T-helper 17 cell (primary cell): Measurements from ENCODE around the gene COG7. TPM values are rescaled to one million over a fixed set of nuclear protein-coding genes. Genes with fewer than 3 reads are reported as not detected.
"Not testable (repeated sequence)": the region's sequence is repeated elsewhere in the genome, so short reads cannot be mapped to it uniquely, and the experiment has no call there.

Source experiments
- ATAC-seq: fragments of 150-1000 bp; cut with Tn5 transposase; 2 replicates; pipeline ENCODE4 v1.10.0; 2021; ENCODE audit warnings: mild to moderate bottlenecking, moderate library complexity
- DNase-seq, 3 donors: peaks; one replicate each; pipeline versions ENCODE4 v3.0.0 to v3.0.0-alpha.2; 2020 to 2021
- H3K9me3 ChIP-seq: one replicate; pipeline ENCODE4 v1.7.0; 2013; ENCODE audit warnings: low read length, mild to moderate bottlenecking; ENCODE audit not compliant: control insufficient read depth, poor library complexity, severe bottlenecking
- H3K27ac Mint-ChIP-seq: one replicate; pipeline ENCODE4 v1.8.0; 2022; ENCODE audit warnings: mild to moderate bottlenecking, moderate library complexity, mixed read lengths
- H3K27me3 Mint-ChIP-seq: one replicate; pipeline ENCODE4 v1.8.0; 2022; ENCODE audit warnings: mixed read lengths
- H3K36me3 Mint-ChIP-seq: one replicate; pipeline ENCODE4 v1.8.0; 2022; ENCODE audit warnings: low read depth, mixed read lengths
- H3K4me1 Mint-ChIP-seq: one replicate; pipeline ENCODE4 v1.8.0; 2022; ENCODE audit warnings: mild to moderate bottlenecking, mixed read lengths
- H3K4me3 Mint-ChIP-seq: one replicate; pipeline ENCODE4 v1.8.0; 2022; ENCODE audit warnings: mild to moderate bottlenecking, moderate library complexity, mixed read lengths
- total RNA-seq, 4 donors: library from RNA in 2 of 4; stranded (reverse) in 2 of 4; gene quantifications; one replicate each; pipeline ENCODE4 v1.2.3 and lab custom pipeline; 2022 to 2026

The COG7 gene
- total RNA-seq, 2 donors from 2014 or later: 16.9 to 17.1 TPM

GRCh38 chr16:23400447-23400846, 52.5 kb downstream of the COG7 start:
- H3K36me3 Mint-ChIP-seq: peaks cover 24% of the 10 kb centered on the region
- not testable (repeated sequence) for H3K27ac Mint-ChIP-seq, H3K9me3 ChIP-seq, H3K27me3 Mint-ChIP-seq, DNase-seq, ATAC-seq, H3K4me3 Mint-ChIP-seq
- peaks cover 12% of the 10 kb centered on the region for H3K4me1 Mint-ChIP-seq

- peaks cover 12% of the 10 kb centered on the region for H3K4me1 Mint-ChIP-seq
- ATAC-seq (no peak), DNase-seq (no peak)
- no peaks in the 10 kb centered on the region for H3K9me3 ChIP-seq
- H3K36me3 Mint-ChIP-seq: peaks cover 26% of the 10 kb centered on the region
- no peaks in the 10 kb centered on the region for H3K27me3 Mint-ChIP-seq
- H3K4me3 Mint-ChIP-seq: no peak overlapping the region
- no peak overlapping the region for H3K27ac Mint-ChIP-seq
Measured at GRCh38 chr16:23398987-23399805, 53.8 kb downstream of the COG7 start.

GRCh38 chr16:23397464-23397863, 55.5 kb downstream of the COG7 start:
- no peak for ATAC-seq
- Mint-ChIP-seq H3K27ac (no peak overlapping the region), H3K4me1 (peaks cover 12% of the 10 kb centered on the region), H3K4me3 (peak overlapping the region; percentile 67), H3K36me3 (peaks cover 21% of the 10 kb centered on the region), H3K27me3 (no peaks in the 10 kb centered on the region)
- no peak for DNase-seq
- no peaks in the 10 kb centered on the region for H3K9me3 ChIP-seq

GRCh38 chr16:23395732-23396131, 57.3 kb downstream of the COG7 start:
- no peak for DNase-seq
- H3K9me3 ChIP-seq: no peaks in the 10 kb centered on the region
- ATAC-seq: no peak
- Mint-ChIP-seq H3K36me3 (peaks cover 23% of the 10 kb centered on the region), H3K27ac (peak overlapping the region; percentile 49), H3K27me3 (no peaks in the 10 kb centered on the region), H3K4me3 (no peak overlapping the region), H3K4me1 (peaks cover 12% of the 10 kb centered on the region)

- no peak for ATAC-seq
- no peak for DNase-seq
- no peak overlapping the region for H3K4me3 Mint-ChIP-seq
- peak overlapping the region; percentile 19 for H3K27ac Mint-ChIP-seq
- no peaks in the 10 kb centered on the region for H3K27me3 Mint-ChIP-seq
- peaks cover 13% of the 10 kb centered on the region for H3K36me3 Mint-ChIP-seq
- H3K4me1 Mint-ChIP-seq: peaks cover 4% of the 10 kb centered on the region
- H3K9me3 ChIP-seq: no peaks in the 10 kb centered on the region
Measured at GRCh38 chr16:23394141-23394831, 58.7 kb downstream of the COG7 start.

GRCh38 chr16:23392223-23392600, 60.8 kb downstream of the COG7 start:
- Mint-ChIP-seq H3K4me3 (no peak overlapping the region), H3K27ac (no peak overlapping the region), H3K27me3 (no peaks in the 10 kb centered on the region), H3K4me1 (no peaks in the 10 kb centered on the region), H3K36me3 (peaks cover 13% of the 10 kb centered on the region)
- DNase-seq (no peak), ATAC-seq (no peak)
- no peaks in the 10 kb centered on the region for H3K9me3 ChIP-seq

- ATAC-seq (no peak), DNase-seq (no peak)
- H3K27ac Mint-ChIP-seq: no peak overlapping the region
- peaks cover 13% of the 10 kb centered on the region for H3K36me3 Mint-ChIP-seq
- no peak overlapping the region for H3K4me3 Mint-ChIP-seq
- no peaks in the 10 kb centered on the region for H3K4me1 Mint-ChIP-seq
- H3K9me3 ChIP-seq: no peaks in the 10 kb centered on the region
- H3K27me3 Mint-ChIP-seq: no peaks in the 10 kb centered on the region
Measured at GRCh38 chr16:23391381-23392222, 61.4 kb downstream of the COG7 start.

GRCh38 chr16:23389936-23390335, 63.1 kb downstream of the COG7 start:
- not testable (repeated sequence) for H3K4me1 Mint-ChIP-seq, H3K27ac Mint-ChIP-seq, H3K9me3 ChIP-seq, ATAC-seq, H3K4me3 Mint-ChIP-seq, DNase-seq, H3K27me3 Mint-ChIP-seq
- peaks cover 13% of the 10 kb centered on the region for H3K36me3 Mint-ChIP-seq

- peaks cover 10% of the 10 kb centered on the region for H3K36me3 Mint-ChIP-seq
- no peak for ATAC-seq
Measured at GRCh38 chr16:23389201-23389600, 63.8 kb downstream of the COG7 start.

GRCh38 chr16:23388786-23389185, 64.2 kb downstream of the COG7 start:
- H3K27me3 Mint-ChIP-seq: no peaks in the 10 kb centered on the region

More at GRCh38 chr16:23389201-23389600, 63.8 kb downstream of the COG7 start:
- Mint-ChIP-seq H3K4me3 (no peak overlapping the region), H3K4me1 (no peaks in the 10 kb centered on the region), H3K27ac (no peak overlapping the region), H3K27me3 (no peaks in the 10 kb centered on the region)
- no peak for DNase-seq
- H3K9me3 ChIP-seq: no peaks in the 10 kb centered on the region

GRCh38 chr16:23387666-23388065, 65.3 kb downstream of the COG7 start:
- no peak for DNase-seq
- Mint-ChIP-seq H3K36me3 (peaks cover 9% of the 10 kb centered on the region), H3K27me3 (no peaks in the 10 kb centered on the region), H3K27ac (no peak overlapping the region), H3K4me1 (no peaks in the 10 kb centered on the region), H3K4me3 (no peak overlapping the region)
- ATAC-seq: no peak
- no peaks in the 10 kb centered on the region for H3K9me3 ChIP-seq

More at GRCh38 chr16:23388786-23389185, 64.2 kb downstream of the COG7 start:
- no peak overlapping the region for H3K27ac Mint-ChIP-seq
- H3K4me1 Mint-ChIP-seq: no peaks in the 10 kb centered on the region
- no peak overlapping the region for H3K4me3 Mint-ChIP-seq
- DNase-seq: no peak
- ATAC-seq: no peak
- no peaks in the 10 kb centered on the region for H3K9me3 ChIP-seq
- peaks cover 9% of the 10 kb centered on the region for H3K36me3 Mint-ChIP-seq

GRCh38 chr16:23385441-23385840, 67.5 kb downstream of the COG7 start:
- ATAC-seq: no peak
- Mint-ChIP-seq H3K27ac (no peak overlapping the region), H3K4me3 (no peak overlapping the region), H3K36me3 (peaks cover 6% of the 10 kb centered on the region), H3K4me1 (no peaks in the 10 kb centered on the region), H3K27me3 (no peaks in the 10 kb centered on the region)
- no peaks in the 10 kb centered on the region for H3K9me3 ChIP-seq
- no peak for DNase-seq

GRCh38 chr16:23384878-23385277, 68.1 kb downstream of the COG7 start:
- Mint-ChIP-seq H3K27ac (no peak overlapping the region), H3K4me1 (no peaks in the 10 kb centered on the region), H3K36me3 (peaks cover 6% of the 10 kb centered on the region), H3K4me3 (no peak overlapping the region), H3K27me3 (no peaks in the 10 kb centered on the region)
- ATAC-seq: no peak
- no peaks in the 10 kb centered on the region for H3K9me3 ChIP-seq
- DNase-seq: no peak
